Kasumi-1 (cell line): Measurements from ENCODE around the gene AHNAK2.

ENCODE experiments used
- DNase-seq, 2 experiments: peaks; one replicate each; lab custom pipeline; 2025; lab: John Stamatoyannopoulos, UW

The AHNAK2 gene

GRCh38 chr14:104973385-104974145 lies 4.6 kb downstream of the AHNAK2 start:
- no peak for DNase-seq

- DNase-seq = no peak
Observed at GRCh38 chr14:104973135-104973384, 5.1 kb downstream of the AHNAK2 start.

GRCh38 chr14:104972301-104973134 lies 5.7 kb downstream of the AHNAK2 start:
- DNase-seq = no peak

DNA sequence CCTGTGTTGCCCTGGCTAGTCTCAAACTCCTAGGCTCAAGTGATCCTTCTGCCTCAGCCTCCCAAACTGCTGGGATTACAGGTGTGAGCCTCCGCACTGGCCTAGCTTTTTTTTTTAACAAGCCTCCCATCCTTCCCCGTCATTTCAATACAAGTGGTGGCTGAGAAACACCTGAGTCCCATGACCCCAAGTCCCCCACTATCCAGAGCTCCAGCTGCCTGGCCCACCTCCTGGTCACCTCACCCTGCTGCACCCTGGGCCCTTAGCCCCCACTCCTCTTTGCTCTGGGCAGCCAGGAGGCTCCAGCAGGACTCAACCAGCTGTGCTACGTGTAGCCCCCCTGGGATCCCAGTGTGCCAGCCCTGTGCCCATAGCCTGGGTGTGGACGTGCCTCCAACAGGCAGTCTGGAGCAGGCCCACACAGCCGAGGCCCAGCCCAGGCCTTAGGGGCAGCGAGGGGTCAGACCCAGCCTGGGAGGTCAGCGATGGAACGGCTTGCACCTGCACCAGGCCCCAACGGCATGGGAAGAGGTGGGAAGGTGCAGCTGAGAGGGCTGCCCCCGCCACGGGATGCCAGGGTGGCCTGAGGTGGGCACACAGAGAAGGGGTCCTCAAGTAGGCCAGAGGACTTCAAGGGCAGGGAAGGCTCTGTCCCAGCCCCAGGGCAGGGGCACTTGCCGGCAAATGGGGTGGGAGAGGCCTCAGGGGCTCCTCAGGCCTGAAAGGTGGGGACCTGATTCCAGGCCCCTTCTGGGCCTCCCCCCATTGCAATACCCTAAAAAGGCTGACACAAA lies 6.5 kb downstream of the AHNAK2 start:
- DNase-seq = no peak

DNA sequence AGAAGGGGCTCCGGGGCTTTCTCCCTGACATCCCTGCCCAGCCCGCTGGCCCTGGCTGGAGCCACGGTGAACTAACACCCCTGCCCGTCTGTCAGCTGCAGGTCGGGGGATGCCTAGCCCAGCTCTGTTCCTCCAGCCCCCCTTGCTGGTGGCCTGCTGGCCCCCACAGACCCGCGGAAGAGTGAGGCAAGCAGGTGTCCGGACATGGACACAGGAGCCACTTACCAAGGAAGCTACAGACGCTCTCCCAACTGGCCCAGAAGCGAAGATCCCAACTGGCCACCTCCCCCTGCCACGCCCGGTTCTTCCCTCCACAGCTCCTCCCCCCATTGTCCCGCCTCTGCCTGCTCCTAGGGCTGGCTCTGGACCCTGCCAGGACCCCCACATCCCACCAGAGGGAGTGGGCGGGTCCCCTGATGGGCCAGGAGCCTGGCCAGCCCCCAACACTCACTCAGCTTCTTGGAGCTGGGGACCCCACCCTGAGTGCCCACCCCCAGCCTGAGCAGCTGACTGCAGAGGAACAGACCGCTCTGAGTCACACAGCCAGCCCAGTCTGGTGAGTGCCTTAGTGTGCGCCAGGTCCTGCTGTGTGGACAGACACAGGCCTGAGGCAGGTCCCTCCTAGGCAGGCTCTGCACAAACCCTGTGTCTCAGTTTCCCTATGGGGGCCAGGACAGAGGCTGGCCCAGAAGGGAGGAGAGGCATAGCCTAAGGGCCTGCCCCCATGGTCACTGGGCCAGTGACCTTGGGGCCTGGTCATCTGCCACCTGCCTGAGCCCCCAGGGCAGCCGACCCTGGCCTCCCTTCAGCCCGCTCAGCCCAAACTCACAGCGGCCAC lies 7.7 kb downstream of the AHNAK2 start:
- DNase-seq = no peak

DNA sequence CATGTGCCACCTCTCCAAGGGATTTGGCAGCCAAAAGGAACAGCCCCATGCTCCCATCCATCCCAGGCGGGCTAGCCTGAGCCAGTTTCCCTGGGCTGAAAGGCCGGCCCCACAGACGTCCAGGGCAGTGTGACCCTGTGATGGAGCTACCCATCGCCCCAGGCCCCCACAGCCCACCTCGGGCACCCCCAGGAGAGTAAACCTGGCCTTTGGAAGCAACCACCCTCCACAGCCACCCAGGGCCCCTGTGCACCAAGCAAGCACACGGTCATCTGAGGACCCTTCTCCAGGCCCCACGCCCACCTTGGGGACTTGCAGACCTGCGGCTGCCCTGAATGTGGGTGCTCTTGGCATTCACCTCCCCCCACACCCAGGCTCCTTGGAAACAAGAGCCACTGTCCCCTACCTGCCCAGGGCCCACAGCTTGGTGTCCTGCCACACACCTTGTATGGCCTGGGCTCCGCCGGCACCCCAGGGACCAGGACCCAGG lies 8.4 kb downstream of the AHNAK2 start:
- no peak for DNase-seq

DNA sequence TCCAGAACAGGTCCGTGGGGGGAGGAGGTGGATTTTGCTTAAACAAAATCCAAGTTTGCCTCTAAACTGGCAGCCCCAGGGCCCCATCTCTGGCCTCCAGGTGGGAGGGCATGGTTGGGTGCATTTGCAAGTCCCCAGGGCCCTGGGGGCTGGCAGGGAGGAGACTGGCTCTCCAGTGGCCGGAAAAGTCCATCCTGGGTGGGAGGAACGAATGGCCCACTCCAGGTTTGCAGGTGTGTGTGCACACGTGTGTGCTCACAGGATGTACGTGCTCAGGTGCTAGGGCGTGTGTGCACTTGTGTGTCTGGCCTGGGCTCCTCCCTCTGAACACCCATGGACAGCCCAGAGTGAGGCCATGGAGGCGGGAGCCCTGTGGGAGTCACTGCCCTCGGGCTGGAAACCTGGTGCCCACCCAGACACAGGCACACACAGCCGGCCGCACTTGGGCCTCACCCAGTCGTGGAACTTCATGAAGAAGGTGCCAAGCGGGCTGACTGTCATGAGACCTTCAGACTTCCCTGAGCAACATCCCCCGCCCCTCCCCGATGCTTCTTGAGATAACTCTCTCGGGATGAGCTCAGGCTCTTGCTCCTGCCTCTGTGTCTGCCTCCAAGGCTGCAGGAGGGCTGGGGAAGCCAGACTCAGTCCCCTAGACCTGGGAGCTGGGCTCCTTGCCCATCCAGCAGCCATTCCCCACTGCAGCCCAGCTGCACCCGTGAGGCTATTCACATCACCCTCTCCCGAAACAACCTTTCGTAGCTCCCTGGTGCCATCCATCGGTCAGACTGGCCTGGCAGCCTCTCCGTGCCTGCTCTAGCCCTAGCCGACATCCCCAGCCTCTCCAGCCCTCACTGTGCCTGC lies 9.4 kb downstream of the AHNAK2 start:
- DNase-seq = no peak

- no peak for DNase-seq
Observed at GRCh38 chr14:104968153-104968527, 10.0 kb downstream of the AHNAK2 start.

- no peak for DNase-seq
Observed at GRCh38 chr14:104967386-104968152, 10.6 kb downstream of the AHNAK2 start.

DNA sequence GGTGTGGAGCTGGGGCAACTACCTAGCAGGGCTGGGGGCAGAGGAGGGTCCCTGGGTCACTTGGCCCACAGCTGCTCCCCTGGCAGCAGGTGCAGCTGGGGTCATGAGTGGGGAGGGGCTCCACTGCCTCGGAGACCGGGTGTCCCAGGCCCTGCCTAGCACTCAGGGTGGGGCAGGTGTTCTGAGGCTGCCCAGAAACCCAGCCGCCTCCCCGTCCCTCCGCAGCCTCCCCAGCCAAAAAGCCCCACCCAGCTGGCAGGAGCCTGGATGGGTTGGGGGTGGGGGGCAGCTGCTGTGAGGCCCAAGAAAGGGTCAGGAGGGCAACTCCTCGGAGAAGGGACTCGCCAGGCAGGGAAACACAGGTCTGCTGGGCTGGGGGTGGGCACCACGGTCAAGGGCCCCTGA lies 11.2 kb downstream of the AHNAK2 start:
- no peak for DNase-seq

GRCh38 chr14:104966261-104966865 lies 11.8 kb downstream of the AHNAK2 start:
- no peak for DNase-seq

DNA sequence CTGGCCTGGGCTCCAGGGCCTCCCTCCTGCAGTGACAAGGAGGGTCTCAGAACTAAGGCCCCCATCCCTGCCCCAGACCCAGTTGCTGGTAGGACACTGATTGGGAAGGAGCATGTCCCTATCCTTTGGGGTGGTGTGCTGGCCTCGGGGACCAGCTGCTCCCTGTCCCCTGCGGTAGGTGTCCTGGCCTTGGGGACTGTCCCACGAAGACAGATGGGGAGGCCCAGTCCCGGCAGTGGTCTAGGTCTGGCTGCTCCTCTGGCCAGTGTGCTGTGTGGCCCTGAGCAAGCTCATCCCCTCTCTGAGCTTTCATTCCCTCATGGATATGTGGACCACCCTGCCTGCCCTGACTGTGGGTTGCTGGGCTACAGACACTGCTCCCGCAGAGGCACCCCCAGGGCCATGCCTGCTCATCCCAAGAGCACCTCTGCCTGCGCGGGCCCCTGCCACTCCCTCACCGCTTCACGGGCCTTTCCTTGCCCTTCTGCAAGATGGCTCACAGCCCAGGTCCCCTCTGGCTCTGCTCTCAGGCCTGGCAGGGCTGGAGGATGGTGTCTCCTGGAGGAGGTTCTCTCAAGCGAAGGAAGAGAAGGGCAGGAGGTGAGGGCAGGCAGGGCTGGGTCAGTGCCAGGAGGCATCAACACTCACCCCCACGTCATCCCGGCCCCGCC lies 12.5 kb downstream of the AHNAK2 start:
- no peak for DNase-seq

- no peak for DNase-seq
Observed at GRCh38 chr14:104964546-104964945, 13.6 kb downstream of the AHNAK2 start.

DNA sequence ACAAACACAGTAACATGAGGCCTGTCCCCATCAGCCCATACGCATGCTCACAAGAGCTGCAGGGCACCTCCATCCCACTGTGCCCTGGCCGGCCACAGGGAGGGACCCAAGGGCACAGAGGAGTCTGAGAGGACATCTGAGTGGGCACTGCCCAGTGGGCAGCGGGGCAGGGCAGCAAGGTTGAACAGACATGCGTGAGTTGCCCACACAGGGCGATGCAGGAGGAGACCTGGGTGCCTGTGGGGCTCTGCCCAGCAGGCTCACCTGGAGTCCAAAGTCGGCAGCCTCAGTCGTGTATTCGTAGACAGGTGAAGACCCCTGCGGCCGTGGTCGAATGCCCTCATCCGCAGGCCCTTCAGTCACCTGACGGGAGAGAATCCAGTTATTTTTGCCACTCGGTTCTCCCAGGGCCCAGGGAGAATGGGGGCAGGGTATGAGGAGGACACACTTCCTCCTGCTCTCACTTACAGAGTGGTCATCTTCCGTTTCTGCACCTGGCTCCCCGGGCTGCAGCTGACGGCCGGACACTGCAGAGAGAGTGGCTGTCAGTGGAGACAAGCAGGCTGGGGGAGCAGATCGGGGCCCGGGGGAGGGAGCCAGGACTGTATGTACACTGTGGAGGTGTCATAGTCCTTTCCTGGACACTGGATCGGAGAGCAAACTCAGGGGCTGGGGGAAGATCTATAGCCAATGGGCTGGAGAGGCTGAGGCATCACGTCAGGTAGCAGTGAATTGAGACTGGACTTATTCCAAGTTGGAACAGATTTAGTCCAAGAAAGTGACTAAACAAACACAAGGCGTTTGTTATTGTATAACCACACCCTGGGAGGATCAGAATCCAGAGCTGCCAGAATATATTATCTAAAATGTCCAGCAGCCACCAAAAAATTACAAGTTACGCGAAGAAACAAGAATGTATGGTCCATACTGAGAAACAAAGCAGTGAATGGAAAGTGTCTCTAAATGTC lies 20.7 kb downstream of the AHNAK2 start:
- DNase-seq = no peak

- DNase-seq = no peak
Observed at GRCh38 chr14:104956290-104956890, 21.8 kb downstream of the AHNAK2 start.

GRCh38 chr14:104955396-104955770 lies 22.8 kb downstream of the AHNAK2 start:
- no peak for DNase-seq

- no peak for DNase-seq
Observed at GRCh38 chr14:104954746-104955395, 23.3 kb downstream of the AHNAK2 start.
